ENCODE data around the gene CXXC5. TPM values are rescaled to one million over a fixed set of nuclear protein-coding genes. Genes with fewer than 3 reads are reported as not detected.

Gene CXXC5
- total and polyA plus RNA-seq, 9 of the 15 experiments (the other 6 are each of a cell fraction or from before 2014, with no cell fraction given), result 1.9 to 123 (median 45.8) TPM

DNA sequence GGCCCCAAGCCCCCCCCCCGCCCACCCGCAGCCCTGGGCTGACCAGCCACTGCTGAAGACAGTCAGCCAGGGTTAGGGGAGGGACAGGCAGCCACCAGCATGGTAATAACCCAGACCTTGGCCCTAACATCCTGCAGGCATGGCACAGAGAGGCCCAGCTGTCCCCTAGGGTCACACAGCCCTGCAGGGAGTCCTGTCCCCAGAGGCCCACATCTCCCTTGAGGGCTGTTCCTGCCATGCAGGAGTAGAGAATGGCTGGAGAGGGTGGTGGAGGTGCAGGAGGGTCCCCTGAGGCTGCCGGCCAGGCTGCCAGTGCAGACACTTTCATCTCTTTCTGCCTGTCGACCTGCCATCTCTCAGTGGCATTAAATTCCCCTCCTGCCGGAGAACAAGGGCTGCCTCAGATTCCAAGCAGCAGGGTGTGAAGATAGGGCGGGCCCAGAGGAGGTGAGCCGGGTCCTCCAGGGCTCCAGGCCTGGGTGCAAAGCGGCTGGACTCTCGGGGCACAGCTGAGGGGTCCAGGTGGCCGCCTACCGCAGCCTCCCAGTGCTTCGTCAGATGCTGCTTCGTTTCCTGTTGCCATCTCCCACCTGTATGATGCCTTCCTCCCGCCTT lies 40.0 kb downstream of the CXXC5 start:
- H4K20me1 ChIP-seq (replicated peaks; ENCODE audit: control insufficient read depth, insufficient read depth, low read length), result 0 out of 2 replicates have a peak, but pooled peaks cover 4% of the 10 kb centered on the region
- 82% methylated on average over 14 of the region's 14 CpGs for WGBS (ENCODE audit: insufficient coverage, low coverage, missing lambda C conversion rate)
- ChIA-PET CTCF (ENCODE audit: low intra/inter-chr PET ratio) (no interaction called here), POLR2A (interaction anchor here (0.5 kb wide), 1 partner anchor 12 kb away, joined by 3 read pairs; no protein-coding TSS in a partner anchor)
- no peak overlapping the region for H3K4me3 ChIP-seq
- no peaks in the 10 kb centered on the region for H3K9me3 ChIP-seq (replicated peaks; ENCODE audit: control insufficient read depth, insufficient read depth, low read depth, low read length)
- FAIRE-seq, result no peak
- no peak for DNase-seq (ENCODE audit: extremely low read depth in 1 of 4, low spot score in 3 of 4)
- H3K27ac ChIP-seq (ENCODE audit: extremely low read depth, low read depth, low read length), result no peak overlapping the region
- peaks cover 38 to 64% of the 10 kb centered on the region in 2 experiments for H3K4me1 ChIP-seq (replicated peaks in 1 of 2; ENCODE audit: control insufficient read depth in 2 of 2, insufficient read depth in 2 of 2, low read length in 2 of 2)
- H3K9ac ChIP-seq (ENCODE audit: insufficient read depth in 1 of 2, low read depth in 2 of 2, low read length in 2 of 2), result peak overlapping the region in 1 of 2 experiments; percentile 62; a peak in 1 of 4 replicates
- intact Hi-C loops (cut with micrococcal nuclease), result no loop called here
- H3K9me1 ChIP-seq (ENCODE audit: control insufficient read depth, insufficient read depth, low read length), result no peaks in the 10 kb centered on the region
- in situ Hi-C loops (cut with MboI), result no loop called here
- H3K36me3 ChIP-seq (ENCODE audit: control insufficient read depth, insufficient read depth, low read length), result peaks cover 44% of the 10 kb centered on the region; the same call in 2 of the 3 replicates
- ATAC-seq, result no peak
- H2AFZ ChIP-seq (ENCODE audit: low read depth, low read length), result no peak overlapping the region
- no peak overlapping the region for H3K4me2 ChIP-seq (ENCODE audit: insufficient read depth, low read length)
- no TSS peak for BruUV-seq (replicated peaks)
- H3K79me2 ChIP-seq (ENCODE audit: control insufficient read depth, insufficient read depth, low read length), result peaks cover 5% of the 10 kb centered on the region; the same call in 1 of the 3 replicates
- no peaks in the 10 kb centered on the region; a peak in 1 of 5 replicates for H3K27me3 ChIP-seq (ENCODE audit: control insufficient read depth in 2 of 2, insufficient read depth in 2 of 2, low read length in 2 of 2)
- TF ChIP-seq CBX1 (IDR thresholded peaks at IDR 0.05; ENCODE audit: low read depth) (0 out of 2 replicates have a peak, but pooled peaks have one; percentile 39), BCOR (IDR thresholded peaks at IDR 0.05) (0 out of 2 replicates have a peak, but pooled peaks have one; percentile 30), ZNF696 (CRISPR knock-in tag; conservative IDR thresholded peaks at IDR 0.05) (no peak), NONO (IDR thresholded peaks at IDR 0.05; ENCODE audit: low read depth in 2 of 2, low read length in 1 of 2) (no peak), ZFP36 (IDR thresholded peaks at IDR 0.05; ENCODE audit: low read depth, low read length, partially characterized antibody) (peak; percentile 75), ZNF780A (CRISPR knock-in tag; IDR thresholded peaks at IDR 0.05) (no peak), ZNF124 (CRISPR knock-in tag; IDR thresholded peaks at IDR 0.05) (no peak), SUPT5H (IDR thresholded peaks at IDR 0.05) (peak; percentile 15; the same call in 1 of the 2 replicates), ZNF584 (CRISPR knock-in tag; IDR thresholded peaks at IDR 0.05; ENCODE audit: low read depth) (no peak), ASH1L (IDR thresholded peaks at IDR 0.05; ENCODE audit: borderline replicate concordance, low read depth, partially characterized antibody) (no peak), SNRNP70 (optimal IDR thresholded peaks at IDR 0.05; ENCODE audit: low read depth, low read length) (no peak), ZNF695 (CRISPR knock-in tag; IDR thresholded peaks at IDR 0.05) (0 out of 2 replicates have a peak, but pooled peaks have one; percentile 24), POLR2G (IDR thresholded peaks at IDR 0.05; ENCODE audit: low read depth, low read length) (peak; percentile 68), BHLHE40 (IDR thresholded peaks at IDR 0.05; ENCODE audit: low read length) (no peak), RFX5 (IDR thresholded peaks at IDR 0.05; ENCODE audit: low read depth, low read length) (no peak), TSC22D4 (tag; IDR thresholded peaks at IDR 0.05) (no peak), CEBPB (tag; IDR thresholded peaks at IDR 0.05) (no peak), ZBTB7A (IDR thresholded peaks at IDR 0.05; ENCODE audit: borderline replicate concordance, control insufficient read depth, low read depth, low read length) (no peak), PHF20 (IDR thresholded peaks at IDR 0.05; ENCODE audit: partially characterized antibody) (no peak)
- TF ChIP-seq, protein P1, sequence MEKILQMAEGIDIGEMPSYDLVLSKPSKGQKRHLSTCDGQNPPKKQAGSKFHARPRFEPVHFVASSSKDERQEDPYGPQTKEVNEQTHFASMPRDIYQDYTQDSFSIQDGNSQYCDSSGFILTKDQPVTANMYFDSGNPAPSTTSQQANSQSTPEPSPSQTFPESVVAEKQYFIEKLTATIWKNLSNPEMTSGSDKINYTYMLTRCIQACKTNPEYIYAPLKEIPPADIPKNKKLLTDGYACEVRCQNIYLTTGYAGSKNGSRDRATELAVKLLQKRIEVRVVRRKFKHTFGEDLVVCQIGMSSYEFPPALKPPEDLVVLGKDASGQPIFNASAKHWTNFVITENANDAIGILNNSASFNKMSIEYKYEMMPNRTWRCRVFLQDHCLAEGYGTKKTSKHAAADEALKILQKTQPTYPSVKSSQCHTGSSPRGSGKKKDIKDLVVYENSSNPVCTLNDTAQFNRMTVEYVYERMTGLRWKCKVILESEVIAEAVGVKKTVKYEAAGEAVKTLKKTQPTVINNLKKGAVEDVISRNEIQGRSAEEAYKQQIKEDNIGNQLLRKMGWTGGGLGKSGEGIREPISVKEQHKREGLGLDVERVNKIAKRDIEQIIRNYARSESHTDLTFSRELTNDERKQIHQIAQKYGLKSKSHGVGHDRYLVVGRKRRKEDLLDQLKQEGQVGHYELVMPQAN (IDR thresholded peaks at IDR 0.05; ENCODE audit: borderline replicate concordance), result no peak
- TF ChIP-seq, protein P2, sequence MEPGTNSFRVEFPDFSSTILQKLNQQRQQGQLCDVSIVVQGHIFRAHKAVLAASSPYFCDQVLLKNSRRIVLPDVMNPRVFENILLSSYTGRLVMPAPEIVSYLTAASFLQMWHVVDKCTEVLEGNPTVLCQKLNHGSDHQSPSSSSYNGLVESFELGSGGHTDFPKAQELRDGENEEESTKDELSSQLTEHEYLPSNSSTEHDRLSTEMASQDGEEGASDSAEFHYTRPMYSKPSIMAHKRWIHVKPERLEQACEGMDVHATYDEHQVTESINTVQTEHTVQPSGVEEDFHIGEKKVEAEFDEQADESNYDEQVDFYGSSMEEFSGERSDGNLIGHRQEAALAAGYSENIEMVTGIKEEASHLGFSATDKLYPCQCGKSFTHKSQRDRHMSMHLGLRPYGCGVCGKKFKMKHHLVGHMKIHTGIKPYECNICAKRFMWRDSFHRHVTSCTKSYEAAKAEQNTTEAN (CRISPR knock-in tag; IDR thresholded peaks at IDR 0.05), result no peak

Data from K562 (cell line).